Neutrophil (primary cell): Measurements from ENCODE around the gene FTL.

Experiments
- H3K27ac ChIP-seq: fragments of 200-600 bp; sonication (generic); 2 replicates; pipeline ENCODE4 v1.5.1; 2016; ENCODE audit warnings: mild to moderate bottlenecking, moderate library complexity
- H3K27me3 ChIP-seq: fragments of 200-600 bp; sonication (generic); 2 replicates; pipeline ENCODE4 v1.6.0; 2016; ENCODE audit warnings: mild to moderate bottlenecking
- H3K36me3 ChIP-seq: fragments of 200-600 bp; sonication (generic); 2 replicates; pipeline ENCODE4 v1.5.1; 2017
- H3K4me1 ChIP-seq, 2 experiments: fragments of 200-600 bp in 1 of 2; sonication (generic) in 1 of 2; 1 replicate in 1 of 2; 2 replicates in 1 of 2; pipeline versions ENCODE4 v1.5.1 to v1.6.1; 2013 to 2016; ENCODE audit warnings: low read depth in 1 of 2, low read length in 1 of 2, mild to moderate bottlenecking in 1 of 2, moderate library complexity in 1 of 2; ENCODE audit not compliant: control insufficient read depth in 1 of 2, insufficient read depth in 1 of 2
- H3K4me3 ChIP-seq, 2 experiments: fragments of 200-600 bp in 1 of 2; sonication (generic) in 1 of 2; 1 replicate in 1 of 2; 2 replicates in 1 of 2; pipeline ENCODE4 v1.5.1; 2013 to 2016; ENCODE audit warnings: low read depth in 1 of 2, low read length in 1 of 2, mild to moderate bottlenecking in 1 of 2, moderate library complexity in 1 of 2
- H3K9me3 ChIP-seq: fragments of 200-600 bp; sonication (generic); 2 replicates; pipeline ENCODE4 v1.5.1; 2016
- CTCF ChIP-seq: fragments of 200-600 bp; sonication (generic); IDR thresholded peaks from 2 replicates; pipeline ENCODE4 v1.5.1; 2016; ENCODE audit warnings: antibody characterized with exemption

FTL gene

GRCh38 chr19:49004133-49004532 lies 39.0 kb downstream of the FTL start:
- no peak for TF ChIP-seq CTCF
- Histone ChIP-seq H3K27ac (no peak overlapping the region), H3K9me3 (no peaks in the 10 kb centered on the region), H3K27me3 (no peaks in the 10 kb centered on the region), H3K36me3 (peaks cover 47% of the 10 kb centered on the region), H3K4me3 (no peak overlapping the region), H3K4me1 (no peaks in the 10 kb centered on the region)

DNA sequence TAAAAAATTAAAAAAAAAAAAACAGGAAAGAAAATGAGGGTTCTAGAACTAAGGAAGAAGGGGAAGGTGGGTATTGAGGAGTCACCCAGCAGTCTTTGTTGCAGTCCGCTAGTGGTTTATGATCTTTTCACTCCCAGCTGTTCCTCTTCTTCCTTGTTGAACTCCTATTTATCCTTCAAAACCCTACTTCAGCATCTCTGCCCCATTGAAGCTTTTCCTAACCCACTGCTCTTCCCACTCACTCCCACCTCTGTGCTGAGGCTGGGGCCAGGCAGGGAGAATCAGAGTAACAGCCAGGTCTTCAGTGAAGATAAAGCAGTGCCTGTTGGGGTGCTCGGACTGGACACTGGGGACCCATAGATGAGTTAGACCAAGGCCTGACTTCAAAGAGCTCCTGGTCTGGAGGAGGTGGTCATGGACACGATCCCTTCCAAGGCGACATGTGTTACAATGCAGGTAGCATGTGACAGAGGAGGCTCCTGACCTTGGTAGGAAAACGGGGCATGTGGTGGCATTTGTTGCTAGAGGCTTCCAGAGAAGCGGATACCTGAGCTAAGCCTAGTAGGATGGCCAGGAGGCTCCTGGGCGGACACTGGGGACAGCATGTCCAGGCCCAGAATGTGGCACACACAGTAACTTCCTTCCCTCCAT lies 40.0 kb downstream of the FTL start:
- Histone ChIP-seq H3K9me3 (no peaks in the 10 kb centered on the region), H3K36me3 (peaks cover 56% of the 10 kb centered on the region), H3K27ac (no peak overlapping the region), H3K4me1 (no peaks in the 10 kb centered on the region), H3K4me3 (no peak overlapping the region), H3K27me3 (no peaks in the 10 kb centered on the region)
- TF ChIP-seq CTCF: no peak

DNA sequence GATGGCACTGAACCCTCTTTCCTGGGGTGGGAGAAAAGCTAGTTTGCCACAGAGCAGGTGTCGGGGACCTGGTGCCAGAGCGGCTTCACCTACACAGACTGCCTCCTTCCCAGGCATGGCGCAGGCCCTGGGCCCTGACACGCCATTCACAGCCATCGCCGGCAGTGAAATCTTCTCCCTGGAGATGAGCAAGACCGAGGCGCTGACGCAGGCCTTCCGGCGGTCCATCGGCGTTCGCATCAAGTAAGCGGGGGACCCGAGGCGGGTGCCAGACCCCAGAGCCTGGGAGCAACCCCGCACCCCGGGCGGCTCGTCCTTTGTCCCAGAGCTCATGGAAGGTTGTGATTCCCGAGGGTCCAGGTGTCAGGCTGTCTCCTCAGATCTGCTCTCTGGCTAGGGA lies 41.8 kb downstream of the FTL start:
- no peak for TF ChIP-seq CTCF
- no peaks in the 10 kb centered on the region for H3K9me3 ChIP-seq
- H3K4me1 ChIP-seq: no peaks in the 10 kb centered on the region
- no peak overlapping the region for H3K27ac ChIP-seq
- H3K27me3 ChIP-seq: no peaks in the 10 kb centered on the region
- no peak overlapping the region for H3K4me3 ChIP-seq
- H3K36me3 ChIP-seq: peaks cover 75% of the 10 kb centered on the region

- no peak for TF ChIP-seq CTCF
- H3K9me3 ChIP-seq: no peaks in the 10 kb centered on the region
- no peaks in the 10 kb centered on the region for H3K4me1 ChIP-seq
- peaks cover 77% of the 10 kb centered on the region for H3K36me3 ChIP-seq
- H3K27me3 ChIP-seq: no peaks in the 10 kb centered on the region
- H3K27ac ChIP-seq: no peak overlapping the region
- no peak overlapping the region for H3K4me3 ChIP-seq
Measured at GRCh38 chr19:49009828-49010227, 44.7 kb downstream of the FTL start.

DNA sequence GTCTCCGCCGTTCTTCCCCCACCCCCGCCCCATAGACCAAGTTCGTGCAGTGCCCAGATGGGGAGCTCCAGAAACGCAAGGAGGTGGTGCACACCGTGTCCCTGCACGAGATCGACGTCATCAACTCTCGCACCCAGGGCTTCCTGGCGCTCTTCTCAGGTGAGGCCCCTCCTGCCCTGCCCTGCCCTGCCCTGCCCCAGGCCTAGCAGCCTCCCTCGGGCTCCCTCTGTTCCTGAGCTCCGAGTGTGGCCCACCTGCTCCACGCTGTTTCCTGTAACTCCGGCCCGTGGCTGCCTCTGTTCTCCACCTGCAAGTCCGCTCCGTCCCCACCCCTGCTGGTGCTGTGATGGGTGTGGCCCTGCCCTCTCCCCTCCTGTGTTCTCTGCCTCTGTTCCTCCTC lies 45.3 kb downstream of the FTL start:
- H3K27ac ChIP-seq: no peak overlapping the region
- H3K36me3 ChIP-seq: peaks cover 78% of the 10 kb centered on the region
- H3K27me3 ChIP-seq: no peaks in the 10 kb centered on the region
- no peak overlapping the region for H3K4me3 ChIP-seq
- H3K9me3 ChIP-seq: no peaks in the 10 kb centered on the region
- no peaks in the 10 kb centered on the region for H3K4me1 ChIP-seq
- no peak for TF ChIP-seq CTCF

DNA sequence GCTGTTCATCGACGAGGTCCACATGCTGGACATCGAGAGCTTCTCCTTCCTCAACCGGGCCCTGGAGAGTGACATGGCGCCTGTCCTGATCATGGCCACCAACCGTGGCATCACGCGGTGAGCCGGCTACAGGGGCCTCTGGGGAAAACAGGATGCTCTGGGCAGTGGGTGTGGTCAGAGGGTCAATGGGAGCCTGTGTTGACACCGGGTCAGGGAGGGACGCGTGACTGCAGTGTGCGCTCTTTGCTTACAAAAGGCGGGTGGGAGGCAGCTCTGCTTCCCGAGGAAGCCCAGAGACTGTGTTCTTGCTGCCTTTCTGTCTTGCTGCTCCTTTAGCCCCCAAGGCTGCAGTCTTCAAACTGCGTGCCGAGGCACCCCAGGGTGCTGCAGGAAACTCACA lies 46.1 kb downstream of the FTL start:
- Histone ChIP-seq H3K36me3 (peaks cover 78% of the 10 kb centered on the region), H3K4me1 (no peaks in the 10 kb centered on the region), H3K9me3 (no peaks in the 10 kb centered on the region)

More for the DNA sequence above, 46.1 kb downstream of the FTL start:
- H3K27me3 ChIP-seq: no peaks in the 10 kb centered on the region
- no peak overlapping the region for H3K27ac ChIP-seq
- no peak for TF ChIP-seq CTCF
- no peak overlapping the region for H3K4me3 ChIP-seq
